Mucosa of descending colon (tissue), 3 donors: Measurements from ENCODE around the gene IFT27. TPM values are rescaled to one million over a fixed set of nuclear protein-coding genes. Genes with fewer than 3 reads are reported as not detected.
"Not testable (repeated sequence)": the region's sequence is repeated elsewhere in the genome, so short reads cannot be mapped to it uniquely, and the experiment has no call there.

Experiments
- ATAC-seq: fragments of 200-7000 bp; cut with Tn5 transposase; one replicate; pipeline ENCODE4 v1.9.1; 2020; ENCODE audit warnings: mild to moderate bottlenecking, moderate library complexity
- DNase-seq, 3 donors: peaks; one replicate each; pipeline ENCODE4 v3.0.0-alpha.2; 2020
- H3K36me3 ChIP-seq: fragments of 200-600 bp; one replicate; pipeline ENCODE4 v1.8.0; 2021; ENCODE audit warnings: low read depth, mild to moderate bottlenecking
- H3K4me1 ChIP-seq: fragments of 200-600 bp; one replicate; pipeline ENCODE4 v1.8.0; 2021; ENCODE audit warnings: low read depth, mild to moderate bottlenecking
- H3K4me3 ChIP-seq: fragments of 200-600 bp; one replicate; pipeline ENCODE4 v1.8.0; 2021; ENCODE audit warnings: mild to moderate bottlenecking
- H3K9me3 ChIP-seq: fragments of 200-600 bp; one replicate; pipeline ENCODE4 v1.8.0; 2021; ENCODE audit warnings: mild to moderate bottlenecking
- CTCF ChIP-seq: fragments of 200-600 bp; IDR thresholded peaks from one replicate; pipeline ENCODE4 v1.8.0; 2022; ENCODE audit warnings: antibody characterized with exemption, mild to moderate bottlenecking
- intact Hi-C, 2 donors: fragments of 100-400 bp; cut with DNase I in 1 of 2; cut with micrococcal nuclease in 1 of 2; formaldehyde crosslinking; loops; one replicate each; pipeline versions ENCODE4 v1.11.0 to v1.11.1; 2022; cut with DNase I, micrococcal nuclease
- total RNA-seq, 3 donors: library from RNA; stranded (reverse); fragmentation: NEBNext Ultra II Directional in 2 of 3; extraction: Animal tissue kit (Norgen Biotek cat#: 25700) in 2 of 3; gene quantifications; one replicate each; pipeline versions ENCODE4 v1.2.1 to v1.2.4, GENCODE V29; 2021 to 2023
- donor health status: DM: no; HTN: no; CAD: no; lungs with moderate emphysema.
- donor health status: DM: no; HTN: no; CAD: no.
- donor health status: DM: no; HTN: yes; CAD: no.

The IFT27 gene
- total RNA-seq, 3 donors from 2014 or later = 29.0 to 37.2 (median 29.7) TPM

- DNase-seq (no peak), ATAC-seq (no peak)
Measured at GRCh38 chr22:36736701-36737320, 39.1 kb downstream of the IFT27 start.

GRCh38 chr22:36734171-36735058, 41.5 kb downstream of the IFT27 start:
- intact Hi-C loops = no loop called here
- no peaks in the 10 kb centered on the region for H3K4me1 ChIP-seq
- H3K36me3 ChIP-seq = no peaks in the 10 kb centered on the region
- H3K4me3 ChIP-seq = no peak overlapping the region
- no peaks in the 10 kb centered on the region for H3K9me3 ChIP-seq
- ATAC-seq (no peak), DNase-seq (no peak)
- TF ChIP-seq CTCF = no peak

More at GRCh38 chr22:36736701-36737320, 39.1 kb downstream of the IFT27 start:
- H3K4me3 ChIP-seq = no peak overlapping the region
- intact Hi-C loops = no loop called here
- H3K9me3 ChIP-seq = no peaks in the 10 kb centered on the region
- TF ChIP-seq CTCF = no peak
- no peaks in the 10 kb centered on the region for H3K36me3 ChIP-seq
- H3K4me1 ChIP-seq = no peaks in the 10 kb centered on the region

- H3K4me3 ChIP-seq = no peak overlapping the region
- DNase-seq (no peak), ATAC-seq (no peak)
- H3K36me3 ChIP-seq = no peaks in the 10 kb centered on the region
- no peaks in the 10 kb centered on the region for H3K9me3 ChIP-seq
- TF ChIP-seq CTCF = no peak
- intact Hi-C loops = no loop called here
- H3K4me1 ChIP-seq = no peaks in the 10 kb centered on the region
Measured at GRCh38 chr22:36733271-36733670, 42.6 kb downstream of the IFT27 start.

- H3K36me3 ChIP-seq = no peaks in the 10 kb centered on the region
- H3K4me3 ChIP-seq = no peak overlapping the region
- DNase-seq (no peak), ATAC-seq (no peak)
- intact Hi-C loops = no loop called here
- H3K9me3 ChIP-seq = no peaks in the 10 kb centered on the region
- no peaks in the 10 kb centered on the region for H3K4me1 ChIP-seq
- no peak for TF ChIP-seq CTCF
Measured at GRCh38 chr22:36732609-36733008, 43.3 kb downstream of the IFT27 start.

GRCh38 chr22:36731916-36732315, 44.0 kb downstream of the IFT27 start:
- intact Hi-C loops = no loop called here
- no peak for TF ChIP-seq CTCF

GRCh38 chr22:36731321-36731720, 44.6 kb downstream of the IFT27 start:
- intact Hi-C loops, H3K9me3 ChIP-seq, H3K4me3 ChIP-seq, DNase-seq, ATAC-seq, H3K36me3 ChIP-seq, H3K4me1 ChIP-seq: not testable (repeated sequence)

More at GRCh38 chr22:36731916-36732315, 44.0 kb downstream of the IFT27 start:
- ATAC-seq (no peak), DNase-seq (no peak)
- H3K36me3 ChIP-seq = no peaks in the 10 kb centered on the region
- no peaks in the 10 kb centered on the region for H3K9me3 ChIP-seq
- H3K4me3 ChIP-seq = no peak overlapping the region
- no peaks in the 10 kb centered on the region for H3K4me1 ChIP-seq
